GM18867 (cell line): ENCODE results near the gene RIPPLY1.

Source experiments
- ATAC-seq: cut with Tn5 transposase; IDR thresholded peaks from one replicate; pipeline ENCODE4 v1.9.1; 2021; ENCODE audit warnings: mild to moderate bottlenecking, moderate library complexity; ENCODE audit not compliant: unreplicated experiment

RIPPLY1 gene

GRCh38 chrX:106862972-106863688 lies 40.0 kb downstream of the RIPPLY1 start:
- ATAC-seq: peak; percentile 87
